ENCODE results near the gene CLEC2D.
"Not testable (repeated sequence)": the region's sequence is repeated elsewhere in the genome, so short reads cannot be mapped to it uniquely, and the experiment has no call there.

The CLEC2D gene

DNA sequence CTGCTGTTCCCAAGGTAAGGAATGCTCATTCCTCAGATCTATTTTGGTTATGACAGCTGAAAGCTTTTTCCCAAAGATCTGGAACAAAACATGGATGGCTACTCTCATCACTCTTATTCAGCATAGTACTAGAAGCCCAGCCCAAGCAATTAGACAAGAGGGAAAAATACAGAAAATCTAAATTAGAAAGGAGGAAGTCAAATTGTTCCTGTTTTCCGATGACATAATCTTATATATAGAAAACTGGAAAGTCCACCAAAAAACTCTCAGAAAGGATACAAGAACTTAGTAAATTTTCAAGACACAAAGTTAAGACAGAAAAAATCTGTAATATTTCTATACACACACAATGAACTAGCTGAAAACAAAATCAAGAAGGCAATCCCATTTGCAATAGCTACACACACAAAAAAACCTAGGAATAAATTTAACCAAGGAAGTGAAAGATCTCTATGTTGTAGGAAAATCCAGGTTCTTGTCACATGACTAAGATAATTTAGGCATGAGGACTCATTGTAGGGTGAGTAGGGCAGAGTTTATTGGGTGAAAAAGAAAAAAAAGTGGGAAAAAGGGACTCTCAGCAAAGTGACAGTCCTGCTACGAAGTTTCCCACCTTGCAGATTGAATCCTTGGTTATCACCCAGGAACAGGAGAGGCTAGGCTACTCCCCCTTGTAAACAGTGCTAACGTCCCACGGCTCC is 33.2 kb upstream of the CLEC2D start:
- DNase-seq (ENCODE audit: low read depth): no peak
- TF ChIP-seq, protein P1, sequence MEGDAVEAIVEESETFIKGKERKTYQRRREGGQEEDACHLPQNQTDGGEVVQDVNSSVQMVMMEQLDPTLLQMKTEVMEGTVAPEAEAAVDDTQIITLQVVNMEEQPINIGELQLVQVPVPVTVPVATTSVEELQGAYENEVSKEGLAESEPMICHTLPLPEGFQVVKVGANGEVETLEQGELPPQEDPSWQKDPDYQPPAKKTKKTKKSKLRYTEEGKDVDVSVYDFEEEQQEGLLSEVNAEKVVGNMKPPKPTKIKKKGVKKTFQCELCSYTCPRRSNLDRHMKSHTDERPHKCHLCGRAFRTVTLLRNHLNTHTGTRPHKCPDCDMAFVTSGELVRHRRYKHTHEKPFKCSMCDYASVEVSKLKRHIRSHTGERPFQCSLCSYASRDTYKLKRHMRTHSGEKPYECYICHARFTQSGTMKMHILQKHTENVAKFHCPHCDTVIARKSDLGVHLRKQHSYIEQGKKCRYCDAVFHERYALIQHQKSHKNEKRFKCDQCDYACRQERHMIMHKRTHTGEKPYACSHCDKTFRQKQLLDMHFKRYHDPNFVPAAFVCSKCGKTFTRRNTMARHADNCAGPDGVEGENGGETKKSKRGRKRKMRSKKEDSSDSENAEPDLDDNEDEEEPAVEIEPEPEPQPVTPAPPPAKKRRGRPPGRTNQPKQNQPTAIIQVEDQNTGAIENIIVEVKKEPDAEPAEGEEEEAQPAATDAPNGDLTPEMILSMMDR (conservative IDR thresholded peaks at IDR 0.05; ENCODE audit: low read depth, low read length): no peak
- no peak overlapping the region for H3K4me3 ChIP-seq (ENCODE audit: low read length)

DNA sequence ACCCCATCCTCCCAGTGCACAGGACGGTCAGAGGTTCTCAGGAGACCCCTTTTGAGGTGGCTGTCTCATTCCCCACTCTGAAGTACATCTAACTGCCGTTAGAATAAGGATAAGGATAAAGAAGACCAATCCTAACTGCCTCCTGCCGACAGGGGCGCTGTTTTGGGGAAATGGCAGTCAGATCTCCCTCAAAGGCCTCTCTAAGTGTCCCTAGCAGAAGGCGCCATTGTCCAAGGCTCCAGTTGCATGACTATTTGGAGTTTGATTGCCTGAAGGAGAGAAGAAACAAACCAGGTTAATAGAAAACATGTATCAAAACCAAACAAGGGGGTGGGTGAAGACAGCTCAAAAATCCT is 32.7 kb upstream of the CLEC2D start:
- H3K4me3 ChIP-seq (ENCODE audit: low read length): no peak overlapping the region
- TF ChIP-seq, protein P1 (conservative IDR thresholded peaks at IDR 0.05; ENCODE audit: low read depth, low read length): peak; percentile 15
- no peak for DNase-seq (ENCODE audit: low read depth)

DNA sequence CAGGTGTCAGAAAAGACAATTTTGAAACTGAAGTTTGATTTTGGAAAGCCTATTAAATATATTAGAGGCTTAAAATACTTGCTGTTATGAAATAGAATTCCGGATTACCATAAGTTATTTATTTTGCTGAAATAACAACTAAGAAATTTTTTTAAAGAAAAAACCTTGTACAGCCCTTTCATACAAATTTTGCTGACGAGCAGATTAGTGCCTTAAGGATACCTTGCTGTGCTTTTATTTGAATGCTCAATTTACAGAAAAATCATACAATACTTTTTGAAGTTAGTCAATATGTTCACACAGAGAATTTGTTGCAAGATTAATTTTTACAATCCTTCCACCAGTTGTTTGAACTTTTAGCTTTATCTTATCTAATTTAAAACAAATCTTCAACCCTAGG is 29.5 kb upstream of the CLEC2D start:
- TF ChIP-seq, protein P1 (conservative IDR thresholded peaks at IDR 0.05; ENCODE audit: low read depth, low read length): no peak
- no peak for DNase-seq (ENCODE audit: low read depth)
- no peak overlapping the region for H3K4me3 ChIP-seq (ENCODE audit: low read length)

DNA sequence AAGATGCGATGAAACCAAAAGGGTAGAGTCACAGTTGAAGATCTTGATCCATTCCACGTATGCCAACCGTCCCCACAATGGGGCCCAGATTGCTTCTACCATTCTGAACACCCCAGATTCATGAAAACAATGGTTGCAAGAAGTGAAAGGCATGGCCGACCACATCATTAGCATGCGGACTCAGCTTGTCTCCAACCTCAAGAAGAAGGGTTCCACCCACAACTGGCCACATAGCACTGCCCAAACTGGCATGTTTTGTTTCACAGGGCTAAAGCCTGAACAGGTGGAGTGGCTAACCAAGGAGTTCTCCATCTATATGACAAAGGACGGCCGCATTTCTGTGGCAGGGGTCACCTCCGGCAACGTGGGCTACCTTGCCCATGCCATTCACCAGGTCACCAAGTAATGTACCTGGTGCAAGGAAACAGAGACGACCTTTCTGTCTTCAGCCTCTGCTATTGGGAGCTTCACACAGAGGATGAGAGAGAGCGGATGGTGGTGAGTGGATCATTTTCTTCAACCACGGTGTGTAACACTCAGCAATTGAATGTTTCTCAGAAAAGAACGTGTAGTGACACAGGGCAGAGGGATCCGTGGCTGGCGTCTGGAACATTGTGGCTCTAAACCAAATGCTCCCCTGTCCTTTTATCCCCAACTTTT is 26.8 kb upstream of the CLEC2D start:
- no peak for DNase-seq (ENCODE audit: low read depth)
- TF ChIP-seq, protein P1 (conservative IDR thresholded peaks at IDR 0.05; ENCODE audit: low read depth, low read length): no peak
- H3K4me3 ChIP-seq (ENCODE audit: low read length): no peak overlapping the region

DNA sequence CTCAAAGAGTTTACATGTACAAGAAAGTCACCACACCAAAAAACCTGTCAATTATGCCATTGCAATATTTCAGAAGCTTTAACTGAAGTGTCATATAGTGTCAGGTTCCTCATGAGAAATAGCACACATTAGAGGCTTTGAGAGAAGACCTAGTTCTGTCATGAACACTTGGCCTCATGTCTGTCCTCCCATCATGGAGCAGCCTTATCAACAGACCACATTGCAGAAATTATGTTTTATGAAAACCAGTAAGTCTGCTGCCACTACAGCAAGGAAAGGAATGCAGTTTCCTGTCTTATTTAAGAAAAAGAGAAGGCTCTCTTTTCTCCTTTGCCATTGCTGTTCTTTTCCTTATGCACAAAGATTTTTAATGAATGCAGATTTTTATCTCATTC is 26.2 kb upstream of the CLEC2D start:
- DNase-seq (ENCODE audit: low read depth): no peak
- TF ChIP-seq, protein P1 (conservative IDR thresholded peaks at IDR 0.05; ENCODE audit: low read depth, low read length): no peak
- no peak overlapping the region for H3K4me3 ChIP-seq (ENCODE audit: low read length)

DNA sequence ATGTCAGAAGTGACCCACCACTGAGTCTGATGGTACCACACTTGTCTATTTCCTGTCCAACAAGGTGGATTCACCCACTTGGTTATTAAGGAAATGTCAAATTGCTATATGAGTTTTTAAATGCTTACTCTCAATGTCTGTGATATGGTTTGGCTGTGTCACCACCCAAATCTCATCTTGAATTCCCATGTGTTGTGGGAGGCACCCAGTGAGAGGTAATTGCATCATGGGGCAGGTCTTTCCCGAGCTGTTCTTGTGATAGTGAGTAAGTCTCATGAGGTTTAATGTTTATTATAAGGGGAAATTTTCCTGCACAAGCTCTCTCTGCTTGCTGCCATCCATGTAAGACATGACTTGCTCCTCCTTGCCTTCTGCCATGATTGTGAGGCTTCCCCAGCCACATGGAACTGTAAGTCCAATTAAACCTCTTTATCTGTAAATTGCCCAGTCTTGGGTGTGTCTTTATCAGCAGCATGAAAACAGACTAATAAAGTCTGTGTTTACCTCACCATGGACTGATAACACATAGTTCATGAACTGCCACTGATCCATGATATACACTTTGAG is 24.4 kb upstream of the CLEC2D start:
- not testable (repeated sequence) for H3K4me3 ChIP-seq (ENCODE audit: low read length); DNase-seq (ENCODE audit: low read depth)

DNA sequence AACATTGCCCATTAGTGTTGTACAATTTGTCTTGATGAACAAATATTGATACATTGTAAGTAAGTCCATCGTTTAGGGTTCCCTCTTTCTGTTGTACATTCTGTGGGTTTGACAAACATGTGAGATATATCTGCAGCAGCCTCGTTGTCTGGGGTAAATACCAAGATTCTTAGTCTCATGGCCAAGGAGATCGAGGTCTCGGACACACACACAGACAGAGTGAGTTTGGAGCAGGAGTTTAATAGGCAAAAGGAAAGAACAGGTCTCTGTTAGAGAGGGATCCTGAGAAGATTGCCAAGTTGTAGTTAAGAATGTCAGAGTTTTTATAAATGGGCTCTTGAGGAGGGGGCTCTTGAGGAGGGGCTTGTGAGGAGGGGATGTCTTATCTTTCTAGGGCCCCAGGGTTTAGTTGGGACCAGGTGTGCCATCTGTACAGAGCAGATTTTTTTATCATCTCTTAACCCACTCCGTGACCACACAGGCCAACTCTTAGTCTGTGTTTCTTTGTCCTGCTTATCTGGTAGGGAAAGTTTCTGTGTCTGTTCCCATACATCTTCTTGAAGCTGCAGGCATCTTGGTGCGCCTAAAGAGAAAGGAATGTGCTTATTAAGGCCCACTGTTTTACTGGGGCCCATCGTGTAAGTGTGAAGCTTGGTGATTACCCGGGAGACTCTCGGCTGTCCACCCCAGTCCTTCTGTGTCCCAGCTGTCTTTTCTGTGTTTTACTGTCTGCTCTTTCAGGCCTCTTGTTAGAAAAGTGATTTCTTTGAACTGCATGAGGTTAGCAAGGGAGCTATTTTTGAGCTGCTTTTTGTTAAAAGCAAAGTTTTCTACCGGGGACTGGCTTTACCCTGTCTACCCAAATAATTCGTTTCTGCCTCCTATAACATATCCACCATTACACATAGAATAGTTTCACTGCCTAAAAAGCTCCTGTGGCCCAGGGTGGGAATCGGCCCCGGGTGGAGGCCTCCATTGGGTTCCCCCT is 22.4 kb upstream of the CLEC2D start:
- peak overlapping the region; percentile 81 for H3K4me3 ChIP-seq (ENCODE audit: low read length)
- TF ChIP-seq, protein P1 (conservative IDR thresholded peaks at IDR 0.05; ENCODE audit: low read depth, low read length): no peak
- DNase-seq (ENCODE audit: low read depth): no peak

Measured in retinal pigment epithelial cell (primary cell).